K562 (cell line): ENCODE data around the gene PDE1C. TPM values are rescaled to one million over a fixed set of nuclear protein-coding genes. Genes with fewer than 3 reads are reported as not detected.

Source experiments
- ATAC-seq: fragments of 200-7000 bp; cut with Tn5 transposase; 3 replicates; pipeline ENCODE4 v1.9.1; 2020; ENCODE audit warnings: moderate library complexity
- BruUV-seq: library from RNA; stranded (reverse); fragments of 400-500 nt; replicated peaks from 2 replicates; lab custom pipeline; 2021; lab: Mats Ljungman, UMichigan
- CTCF ChIA-PET: fragments of 300-600 bp; formaldehyde crosslinking; extraction: SDS; loops from one replicate; lab custom pipeline; 2021; ENCODE audit warnings: low intra/inter-chr PET ratio; lab: Yijun Ruan, JAX
- POLR2A ChIA-PET: fragments of 300-600, 350-650 bp; sonication (Branson Sonifier 250); formaldehyde crosslinking; extraction: SDS; loops from one replicate; lab custom pipeline; 2021; ENCODE audit warnings: antibody characterized with exemption, inconsistent platforms; lab: Yijun Ruan, JAX
- DNase-seq, 4 experiments: peaks; one replicate each; pipeline versions ENCODE4 v3.0.0 to v3.0.0-alpha.2; 2011 to 2018; ENCODE audit warnings: low spot score in 3 of 4, mixed read lengths in 3 of 4; ENCODE audit errors: extremely low read depth in 1 of 4
- FAIRE-seq: peaks from 2 replicates; lab custom pipeline; 2011; peaks lifted over from hg19 to GRCh38; lab: Jason Lieb, UNC
- H2AFZ ChIP-seq: 2 replicates; pipeline ENCODE4 v1.6.0; 2011; ENCODE audit warnings: low read depth, low read length, control low read depth, inconsistent platforms
- H3K27ac ChIP-seq: fragments of 200-600 bp; 3 replicates; pipeline ENCODE4 v1.8.0; 2011; ENCODE audit warnings: low read depth, mild to moderate bottlenecking, control low read depth, inconsistent platforms, low read length, moderate library complexity, mixed read lengths; ENCODE audit errors: extremely low read depth
- H3K27me3 ChIP-seq, 2 experiments: fragments of 300-600 bp in 1 of 2; 2 replicates in 1 of 2; 3 replicates in 1 of 2; pipeline versions ENCODE4 v1.6.0 to v1.8.0; 2011; ENCODE audit warnings: inconsistent platforms in 2 of 2, low read length in 2 of 2, mild to moderate bottlenecking in 1 of 2, mixed read lengths in 1 of 2, moderate library complexity in 1 of 2; ENCODE audit not compliant: control insufficient read depth in 2 of 2, insufficient read depth in 2 of 2
- H3K36me3 ChIP-seq: fragments of 300-600 bp; 3 replicates; pipeline ENCODE4 v1.8.0; 2011; ENCODE audit warnings: mild to moderate bottlenecking, low read length, inconsistent platforms; ENCODE audit not compliant: control insufficient read depth, insufficient read depth
- H3K4me1 ChIP-seq, 2 experiments: fragments of 200-600 bp in 1 of 2; replicated peaks in 1 of 2; 2 replicates in 1 of 2; 3 replicates in 1 of 2; pipeline versions ENCODE4 v1.5.1 to v1.8.0; 2011; ENCODE audit warnings: inconsistent platforms in 2 of 2, low read length in 2 of 2, mild to moderate bottlenecking in 1 of 2, mixed read lengths in 1 of 2, moderate library complexity in 1 of 2; ENCODE audit not compliant: control insufficient read depth in 2 of 2, insufficient read depth in 2 of 2
- H3K4me2 ChIP-seq: 2 replicates; pipeline ENCODE4 v1.6.1; 2011; ENCODE audit warnings: low read length, control low read depth, inconsistent platforms, mixed read lengths; ENCODE audit not compliant: insufficient read depth
- H3K4me3 ChIP-seq: fragments of 200-600 bp; sonication (generic), shearing (Covaris generic); 2 replicates; pipeline ENCODE4 v1.5.1; 2016; ENCODE audit warnings: control low read depth, inconsistent platforms
- H3K79me2 ChIP-seq: fragments of 200-600 bp; 3 replicates; pipeline ENCODE4 v1.8.0; 2011; ENCODE audit warnings: low read length, inconsistent platforms; ENCODE audit not compliant: control insufficient read depth, insufficient read depth
- H3K9ac ChIP-seq, 2 experiments: 2 replicates each; pipeline versions ENCODE4 v1.6.0 to v1.6.1; 2011; ENCODE audit warnings: low read depth in 2 of 2, low read length in 2 of 2, control low read depth in 1 of 2, inconsistent platforms in 1 of 2, mild to moderate bottlenecking in 1 of 2, mixed read lengths in 1 of 2; ENCODE audit not compliant: insufficient read depth in 1 of 2
- H3K9me1 ChIP-seq: one replicate; pipeline ENCODE4 v1.6.0; 2011; ENCODE audit warnings: inconsistent platforms, mild to moderate bottlenecking, low read length, moderate library complexity; ENCODE audit not compliant: control insufficient read depth, insufficient read depth
- H3K9me3 ChIP-seq: replicated peaks from 2 replicates; pipeline ENCODE4 v1.5.1; 2011; ENCODE audit warnings: low read depth, low read length, inconsistent platforms; ENCODE audit not compliant: control insufficient read depth, insufficient read depth
- H4K20me1 ChIP-seq: replicated peaks from 2 replicates; pipeline ENCODE4 v1.6.1; 2011; ENCODE audit warnings: low read length, inconsistent platforms, mixed read lengths; ENCODE audit not compliant: control insufficient read depth, insufficient read depth
- HDAC6 ChIP-seq: IDR thresholded peaks from 2 replicates; pipeline ENCODE4 v1.6.1; 2012; ENCODE audit warnings: low read depth, mild to moderate bottlenecking, control low read depth, inconsistent platforms, low read length, moderate library complexity
- KAT8 ChIP-seq: fragments of 450-650 bp; IDR thresholded peaks from 2 replicates; pipeline ENCODE4 v1.6.1; 2016; ENCODE audit warnings: low read depth, mild to moderate bottlenecking
- NELFE ChIP-seq: IDR thresholded peaks from 2 replicates; pipeline ENCODE4 v1.6.1; 2011; ENCODE audit warnings: mild to moderate bottlenecking; ENCODE audit not compliant: insufficient read depth, insufficient read length
- NR3C1 ChIP-seq: sonication (generic); formaldehyde crosslinking; IDR thresholded peaks from 2 replicates; pipeline ENCODE4 v1.8.1; 2022; ENCODE audit warnings: missing genetic modification reagents
- RAD21 ChIP-seq, 2 experiments: fragments of 250-450 bp in 1 of 2; fragments of 450-650 bp in 1 of 2; sonication (Bioruptor Pico) in 1 of 2; formaldehyde crosslinking in 1 of 2; IDR thresholded peaks in 1 of 2; conservative IDR thresholded peaks in 1 of 2; 2 replicates each; pipeline versions ENCODE4 v1.4.0 to v1.8.0; 2020 to 2022; ENCODE audit warnings: mild to moderate bottlenecking in 2 of 2, moderate library complexity in 1 of 2
- RFX5 ChIP-seq: IDR thresholded peaks from 2 replicates; pipeline ENCODE4 v1.6.1; 2011; ENCODE audit warnings: low read depth, mild to moderate bottlenecking, improper control_type of control experiment, low read length
- STAT5B ChIP-seq: fragments of 250-450 bp; sonication (Bioruptor Pico); IDR thresholded peaks from 2 replicates; pipeline ENCODE4 v1.8.0; 2021; ENCODE audit warnings: mild to moderate bottlenecking, inconsistent platforms
- ZBTB43 ChIP-seq: sonication (generic); formaldehyde crosslinking; IDR thresholded peaks from 2 replicates; pipeline ENCODE4 v1.8.0; 2023; ENCODE audit warnings: mild to moderate bottlenecking, missing genetic modification reagents
- ZNF316 ChIP-seq: fragments of 450-650 bp; IDR thresholded peaks from 2 replicates; pipeline ENCODE4 v1.6.1; 2016
- ZNF561 ChIP-seq: fragments of 450-650 bp; formaldehyde crosslinking; conservative IDR thresholded peaks from 2 replicates; pipeline ENCODE4 v1.4.0; 2020; ENCODE audit warnings: mild to moderate bottlenecking, moderate library complexity
- ZNF586 ChIP-seq: fragments of 450-650 bp; formaldehyde crosslinking; conservative IDR thresholded peaks from 2 replicates; pipeline ENCODE4 v1.4.0; 2020; ENCODE audit warnings: mild to moderate bottlenecking, moderate library complexity
- ZSCAN29 ChIP-seq: fragments of 450-650 bp; IDR thresholded peaks from 2 replicates; pipeline ENCODE4 v1.6.1; 2017
- in situ Hi-C: fragments of 300-500 bp; cut with MboI; formaldehyde crosslinking; loops from 4 replicates; pipeline ENCODE4 v1.15.0; 2018; ENCODE audit warnings: inconsistent platforms, mixed read lengths
- intact Hi-C: fragments of 100-400 bp; cut with micrococcal nuclease; formaldehyde crosslinking; loops from 2 replicates; pipeline ENCODE4 v1.14.2; 2022
- polyA plus RNA-seq, 8 experiments: library from polyadenylated mRNA; depleted of rRNA in 4 of 8; stranded (reverse) in 5 of 8; unstranded in 3 of 8; fragments of >200 nt; fragmentation: Nextera tagmentation in 2 of 8; fragmentation: Illumina TruSeq in 1 of 8; extraction: Ambion mirVana in 2 of 8; extraction: Trizol in 1 of 8; gene quantifications; 2 replicates each; pipeline versions ENCODE4 v1.2.1 to v1.2.3, GENCODE V29; 2011 to 2014; ENCODE audit warnings: inconsistent platforms in 1 of 8, missing spikeins in 1 of 8
- total RNA-seq, 7 experiments: library from RNA; depleted of rRNA in 6 of 7; stranded (reverse); fragments of >200 nt in 6 of 7; fragmentation: Illumina TruSeq in 2 of 7; extraction: Trizol in 2 of 7; gene quantifications; 2 replicates each; pipeline versions ENCODE4 v1.2.1 to v1.2.3, GENCODE V29; 2011 to 2021; ENCODE audit warnings: low replicate concordance in 1 of 7
- TF ChIP-seq, protein P1 (sequence below): fragments of 250-450 bp; sonication (Bioruptor Pico); IDR thresholded peaks from 2 replicates; pipeline ENCODE4 v1.4.0; 2020
- TF ChIP-seq, protein P2 (sequence below): fragments of 250-450 bp; sonication (Bioruptor Pico); IDR thresholded peaks from 2 replicates; pipeline ENCODE4 v1.5.0; 2021

Gene PDE1C
- total and polyA plus RNA-seq, 9 of the 15 experiments (the other 6 are each of a cell fraction or from before 2014, with no cell fraction given), result under 0.01 to 0.01 TPM; not detected in 7

DNA sequence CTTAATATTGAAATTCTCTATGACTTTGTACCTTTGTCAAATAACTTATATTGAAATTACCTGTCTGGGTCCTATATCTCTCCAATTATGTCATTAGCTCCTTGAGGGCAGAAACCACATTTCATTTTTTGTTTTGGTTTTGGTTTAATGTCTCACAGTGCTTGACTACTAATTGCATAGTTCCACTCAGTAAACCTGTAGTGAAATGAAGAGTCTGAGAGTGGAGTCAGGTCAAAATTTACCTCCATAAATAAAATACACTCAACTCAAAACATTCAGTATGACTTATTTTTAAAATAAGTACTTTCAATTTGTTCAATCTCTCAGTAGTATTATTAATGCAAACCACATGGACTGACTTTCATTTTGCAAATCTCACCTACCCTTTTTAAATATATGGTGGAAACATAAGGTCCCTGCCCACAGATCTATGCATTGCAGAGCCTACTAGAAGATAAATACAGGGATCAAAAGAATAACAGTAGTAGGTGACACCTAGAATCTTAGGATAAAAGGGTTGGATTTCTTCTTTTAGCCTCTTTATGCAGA lies 32.5 kb downstream of the PDE1C start:
- Histone ChIP-seq H3K27ac (no peak overlapping the region), H4K20me1 (no peaks in the 10 kb centered on the region), H3K4me2 (no peak overlapping the region), H3K9me3 (no peaks in the 10 kb centered on the region), H3K9ac (no peak overlapping the region), H3K27me3 (no peaks in the 10 kb centered on the region), H3K4me3 (no peak overlapping the region), H3K9me1 (no peaks in the 10 kb centered on the region), H3K36me3 (no peaks in the 10 kb centered on the region), H3K4me1 (no peaks in the 10 kb centered on the region), H2AFZ (no peak overlapping the region), H3K79me2 (no peaks in the 10 kb centered on the region)
- ATAC-seq (no peak), DNase-seq (no peak), FAIRE-seq (no peak)
- intact Hi-C loops (no loop called here), in situ Hi-C loops (no loop called here)
- CTCF ChIA-PET, result no interaction called here
- POLR2A ChIA-PET, result no interaction called here
- no peak for TF ChIP-seq RFX5
- TF ChIP-seq ZNF561, result no peak
- TF ChIP-seq KAT8, result no peak
- TF ChIP-seq HDAC6, result no peak
- no peak for TF ChIP-seq STAT5B
- no peak for TF ChIP-seq RAD21 (CRISPR knock-in tag; conservative IDR thresholded peaks at IDR 0.05 in 1 of 2, IDR thresholded peaks at IDR 0.05 in 1 of 2)
- TF ChIP-seq, protein P1, sequence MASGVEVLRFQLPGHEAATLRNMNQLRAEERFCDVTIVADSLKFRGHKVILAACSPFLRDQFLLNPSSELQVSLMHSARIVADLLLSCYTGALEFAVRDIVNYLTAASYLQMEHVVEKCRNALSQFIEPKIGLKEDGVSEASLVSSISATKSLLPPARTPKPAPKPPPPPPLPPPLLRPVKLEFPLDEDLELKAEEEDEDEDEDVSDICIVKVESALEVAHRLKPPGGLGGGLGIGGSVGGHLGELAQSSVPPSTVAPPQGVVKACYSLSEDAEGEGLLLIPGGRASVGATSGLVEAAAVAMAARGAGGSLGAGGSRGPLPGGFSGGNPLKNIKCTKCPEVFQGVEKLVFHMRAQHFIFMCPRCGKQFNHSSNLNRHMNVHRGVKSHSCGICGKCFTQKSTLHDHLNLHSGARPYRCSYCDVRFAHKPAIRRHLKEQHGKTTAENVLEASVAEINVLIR (CRISPR knock-in tag), result no peak
- no peak for TF ChIP-seq ZNF586
- no peak for TF ChIP-seq ZNF316
- TF ChIP-seq, protein P2, sequence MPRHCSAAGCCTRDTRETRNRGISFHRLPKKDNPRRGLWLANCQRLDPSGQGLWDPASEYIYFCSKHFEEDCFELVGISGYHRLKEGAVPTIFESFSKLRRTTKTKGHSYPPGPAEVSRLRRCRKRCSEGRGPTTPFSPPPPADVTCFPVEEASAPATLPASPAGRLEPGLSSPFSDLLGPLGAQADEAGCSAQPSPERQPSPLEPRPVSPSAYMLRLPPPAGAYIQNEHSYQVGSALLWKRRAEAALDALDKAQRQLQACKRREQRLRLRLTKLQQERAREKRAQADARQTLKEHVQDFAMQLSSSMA, result no peak
- no peak for TF ChIP-seq NELFE
- TF ChIP-seq ZSCAN29, result no peak
- no peak for TF ChIP-seq NR3C1
- TF ChIP-seq ZBTB43 (CRISPR knock-in tag), result no peak
- BruUV-seq, result no TSS peak
